ENCODE results near the gene CRISPLD2.

GRCh38 chr16:84849751-84850150, 30.0 kb downstream of the CRISPLD2 start:
- TF ChIP-seq CTCF (IDR thresholded peaks at IDR 0.05): no peak
- no peak for TF ChIP-seq POLR2A (IDR thresholded peaks at IDR 0.05)
